ENCODE data around the gene ARL14EPL.

ARL14EPL gene

GRCh38 chr5:116032094-116032517, at the start of gene ARL14EPL:
ARL14EPL (plus strand) TSS chr5:116032472; CDS start chr5:116051466, 18,994 bp downstream.
- DNase-seq: no peak

GRCh38 chr5:115983519-115983918, 48.8 kb upstream of the ARL14EPL start:
- no peak for DNase-seq

GRCh38 chr5:115985802-115986757, 46.2 kb upstream of the ARL14EPL start:
- no peak for DNase-seq

GRCh38 chr5:115988002-115988401, 44.3 kb upstream of the ARL14EPL start:
- no peak for DNase-seq

GRCh38 chr5:115992848-115993350, 39.4 kb upstream of the ARL14EPL start:
- no peak for DNase-seq

GRCh38 chr5:115995351-115995750, 36.9 kb upstream of the ARL14EPL start:
- DNase-seq: no peak

GRCh38 chr5:116002116-116002906, 30.0 kb upstream of the ARL14EPL start:
- DNase-seq: no peak

GRCh38 chr5:116004248-116004647, 28.0 kb upstream of the ARL14EPL start:
- DNase-seq: no peak

GRCh38 chr5:116009806-116010205, 22.5 kb upstream of the ARL14EPL start:
- DNase-seq: no peak

- DNase-seq: no peak
Observed at GRCh38 chr5:116011046-116011445, 21.2 kb upstream of the ARL14EPL start.

GRCh38 chr5:116013207-116013785, 19.0 kb upstream of the ARL14EPL start:
- DNase-seq: no peak

GRCh38 chr5:116013936-116014335, 18.3 kb upstream of the ARL14EPL start:
- no peak for DNase-seq

- no peak for DNase-seq
Observed at GRCh38 chr5:116023619-116024018, 8.7 kb upstream of the ARL14EPL start.

GRCh38 chr5:116025866-116026265, 6.4 kb upstream of the ARL14EPL start:
- DNase-seq: no peak

- DNase-seq: no peak
Observed at GRCh38 chr5:116032991-116033390, 719 bp downstream of the ARL14EPL start.

- no peak for DNase-seq
Observed at GRCh38 chr5:116035123-116035522, 2.9 kb downstream of the ARL14EPL start.

GRCh38 chr5:116037236-116037822, 5.1 kb downstream of the ARL14EPL start:
- no peak for DNase-seq

GRCh38 chr5:116038817-116039216, 6.5 kb downstream of the ARL14EPL start:
- DNase-seq: no peak

- no peak for DNase-seq
Observed at GRCh38 chr5:116042375-116042774, 10.1 kb downstream of the ARL14EPL start.

GRCh38 chr5:116044073-116044472, 11.8 kb downstream of the ARL14EPL start:
- DNase-seq: no peak

- no peak for DNase-seq
Observed at GRCh38 chr5:116045821-116046220, 13.5 kb downstream of the ARL14EPL start.

GRCh38 chr5:116046261-116046660, 14.0 kb downstream of the ARL14EPL start:
- DNase-seq: no peak

- no peak for DNase-seq
Observed at GRCh38 chr5:116046823-116047222, 14.6 kb downstream of the ARL14EPL start.

All from NCI-H526 treated with DMSO at 0.1 percent for 48 hours (cell line).